CD4-positive, alpha-beta T cell treated with Interleukin-15 for 1 hour (primary cell): Measurements from ENCODE around the gene GDF10.

ENCODE experiments used
- DNase-seq: peaks from one replicate; pipeline ENCODE4 v3.0.0-alpha.2; 2020

GDF10 gene

DNA sequence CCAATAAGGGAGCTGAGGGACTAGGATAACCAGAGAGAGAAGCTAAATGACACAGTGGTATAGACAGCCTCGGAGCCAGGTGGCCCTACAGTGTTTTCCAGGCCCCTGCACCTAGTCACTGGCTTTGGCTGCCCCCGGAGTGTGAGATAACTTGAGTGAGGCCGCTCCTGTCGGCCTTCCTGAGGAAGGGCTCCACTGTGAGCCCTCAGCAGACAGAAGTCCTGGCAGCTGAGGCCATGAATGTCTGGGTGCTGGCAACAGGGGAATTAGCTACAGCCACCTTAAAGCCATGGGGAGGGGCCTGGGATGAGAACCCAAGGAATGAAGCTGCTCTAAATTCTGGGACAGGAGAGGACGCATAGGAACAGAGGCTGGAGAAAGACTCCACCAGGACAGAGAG, 4.6 kb upstream of the GDF10 start:
- no peak for DNase-seq

DNA sequence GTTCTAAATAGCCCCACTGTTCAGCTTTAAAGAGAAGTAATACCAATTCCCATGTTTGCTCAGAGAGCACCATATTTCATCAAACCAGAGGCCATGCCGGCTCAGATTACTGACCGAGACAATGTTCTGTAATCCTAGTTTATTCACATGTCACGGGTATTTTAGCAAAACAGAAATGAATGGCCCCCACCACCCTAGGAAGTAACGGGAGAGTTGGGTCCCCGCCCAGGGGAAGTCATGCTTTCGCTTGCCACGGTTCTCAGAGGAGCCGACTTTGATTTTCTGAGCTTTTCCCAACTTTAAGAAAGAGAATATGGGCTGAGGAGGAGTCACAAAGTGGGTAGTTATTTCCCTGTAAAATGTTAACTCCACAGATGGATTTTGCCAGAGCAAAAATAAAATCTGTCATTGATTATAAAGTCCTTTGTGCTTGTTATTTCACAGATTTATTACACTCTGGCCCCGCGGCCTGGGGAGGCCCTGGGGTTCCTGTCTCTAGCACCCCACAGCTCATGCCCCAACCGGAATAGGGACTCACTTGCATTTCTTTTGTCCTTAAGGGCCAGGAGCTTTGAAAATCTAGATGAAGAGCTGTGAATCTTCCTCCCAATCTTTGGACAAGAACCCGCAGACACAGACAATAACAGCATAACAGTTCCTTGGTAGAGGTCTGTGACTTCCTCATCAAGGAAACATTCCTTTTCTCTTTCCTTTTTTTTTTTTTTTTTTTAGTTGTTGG, 3.7 kb upstream of the GDF10 start:
- no peak for DNase-seq

DNA sequence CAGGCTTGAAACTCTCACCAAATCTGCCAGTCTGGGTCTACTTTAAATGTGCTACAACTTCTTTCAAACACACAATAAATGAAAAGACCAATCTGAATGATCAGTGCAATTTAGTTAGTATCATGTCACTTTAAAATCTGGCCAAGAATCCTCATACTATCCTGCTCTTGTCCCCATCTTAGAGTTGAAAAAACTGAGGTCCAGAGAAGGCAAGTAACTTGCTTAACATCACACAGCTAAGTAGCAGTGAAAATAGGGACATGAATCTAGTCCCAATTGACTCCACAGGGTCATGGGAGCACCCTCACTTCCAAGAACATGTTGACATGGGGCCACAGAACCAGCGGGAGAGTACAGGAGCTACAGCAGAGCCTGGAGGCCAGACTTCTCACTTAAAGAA, 3.1 kb upstream of the GDF10 start:
- DNase-seq = no peak

DNA sequence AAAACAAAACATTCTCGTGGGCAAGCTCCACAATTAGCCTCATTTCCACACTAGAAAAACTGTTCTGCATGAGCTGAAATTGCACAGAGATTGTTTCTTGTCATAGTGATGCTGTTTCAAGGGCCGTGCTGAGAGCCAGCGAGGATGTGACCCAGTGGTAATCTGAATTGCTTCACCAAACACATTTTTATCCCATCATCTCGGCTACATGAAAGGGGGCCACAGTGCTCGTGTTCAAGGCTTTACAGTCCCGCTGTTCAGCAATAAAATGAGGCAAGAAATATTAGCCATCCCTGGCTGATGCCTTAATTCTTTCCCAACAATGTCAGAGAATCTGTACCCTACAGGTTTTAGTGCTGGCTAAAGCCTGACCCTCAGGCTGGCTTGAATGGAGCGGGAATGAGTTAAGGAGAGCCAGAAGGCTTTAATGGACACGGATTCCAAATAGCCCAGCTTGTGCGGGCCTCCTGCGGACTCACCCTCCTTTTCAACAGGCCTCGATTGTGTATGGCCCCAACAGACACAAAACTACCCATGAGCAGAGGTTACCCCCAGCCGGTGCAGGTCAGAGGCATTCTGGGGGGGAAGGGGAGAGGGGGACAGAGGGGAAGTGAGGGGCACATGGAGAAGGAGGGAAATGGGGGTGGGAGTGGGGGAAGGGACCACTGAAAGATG, 2.0 kb upstream of the GDF10 start:
- DNase-seq = no peak

DNA sequence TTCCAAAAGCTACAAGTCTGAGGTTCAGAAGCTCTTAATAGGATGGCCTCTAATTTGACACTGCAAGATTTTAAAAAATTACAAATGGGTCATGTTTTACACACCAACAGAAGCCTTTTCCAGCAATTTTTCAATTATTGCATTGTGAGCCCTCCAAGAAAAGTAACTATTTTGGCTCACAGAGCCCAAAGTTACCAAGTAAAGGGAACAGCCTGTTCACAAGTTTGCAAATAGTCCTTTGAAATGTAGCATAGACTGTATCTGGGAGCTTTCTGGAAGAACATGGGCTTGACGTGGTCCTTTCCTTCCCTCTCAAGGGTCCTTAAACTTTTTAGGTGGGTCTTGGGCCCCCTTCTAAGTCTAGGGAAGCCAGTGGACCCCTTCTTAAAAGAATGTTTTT, 1.3 kb upstream of the GDF10 start:
- DNase-seq = no peak

DNA sequence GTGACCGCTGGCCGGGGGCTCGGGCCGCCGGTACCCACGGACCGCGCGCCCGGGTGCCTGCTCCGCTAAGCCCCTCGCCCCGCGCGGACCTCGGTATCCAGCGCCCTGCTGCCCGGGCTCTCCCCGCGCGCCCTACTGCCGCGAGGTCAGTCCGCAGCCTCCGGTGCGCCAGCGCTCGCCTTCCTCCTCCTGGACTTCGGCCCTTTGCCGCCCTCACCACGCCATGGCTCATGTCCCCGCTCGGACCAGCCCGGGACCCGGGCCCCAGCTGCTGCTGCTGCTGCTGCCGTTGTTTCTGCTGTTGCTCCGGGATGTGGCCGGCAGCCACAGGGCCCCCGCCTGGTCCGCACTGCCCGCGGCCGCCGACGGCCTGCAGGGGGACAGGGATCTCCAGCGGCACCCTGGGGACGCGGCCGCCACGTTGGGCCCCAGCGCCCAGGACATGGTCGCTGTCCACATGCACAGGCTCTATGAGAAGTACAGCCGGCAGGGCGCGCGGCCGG, 483 bp downstream of the GDF10 start:
- no peak for DNase-seq

DNA sequence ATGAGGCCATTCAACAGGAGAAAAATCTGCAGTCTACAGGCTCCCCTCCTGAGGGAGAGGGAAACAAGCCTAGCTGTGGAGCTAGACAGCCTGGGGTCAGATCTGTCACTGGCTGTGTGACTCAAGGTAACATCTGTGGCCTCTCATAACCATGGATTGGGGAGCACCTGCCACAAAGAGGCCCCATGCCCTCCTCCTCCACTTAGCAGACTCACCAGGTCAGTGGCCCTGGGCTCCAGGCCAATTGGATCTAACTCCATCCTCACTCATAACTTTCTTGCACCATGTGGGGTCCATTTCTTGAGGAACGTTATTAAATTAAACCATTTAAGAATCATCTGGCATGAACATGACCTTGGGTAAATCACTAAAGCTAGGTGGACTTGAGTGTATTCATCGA, 1.8 kb downstream of the GDF10 start:
- no peak for DNase-seq

DNA sequence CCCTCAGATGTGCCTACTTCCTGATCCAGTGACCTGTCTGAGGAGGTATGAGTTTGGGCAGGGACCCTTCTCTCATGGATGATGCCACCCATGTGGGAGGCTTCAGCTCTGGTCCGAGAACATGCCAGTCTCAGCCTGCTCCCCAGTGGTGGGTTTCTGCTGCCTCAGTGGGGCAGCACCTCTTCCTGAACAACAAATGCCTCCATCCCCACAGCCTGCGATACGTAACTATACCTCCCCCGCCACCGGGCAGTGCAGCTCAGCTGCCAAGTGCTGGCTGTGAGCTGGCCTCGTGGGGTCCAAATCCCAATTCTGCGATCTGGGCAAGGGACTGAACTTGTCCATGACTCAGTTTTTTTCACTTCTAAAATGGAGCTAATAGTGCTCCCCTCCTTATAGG, 3.1 kb downstream of the GDF10 start:
- no peak for DNase-seq

DNA sequence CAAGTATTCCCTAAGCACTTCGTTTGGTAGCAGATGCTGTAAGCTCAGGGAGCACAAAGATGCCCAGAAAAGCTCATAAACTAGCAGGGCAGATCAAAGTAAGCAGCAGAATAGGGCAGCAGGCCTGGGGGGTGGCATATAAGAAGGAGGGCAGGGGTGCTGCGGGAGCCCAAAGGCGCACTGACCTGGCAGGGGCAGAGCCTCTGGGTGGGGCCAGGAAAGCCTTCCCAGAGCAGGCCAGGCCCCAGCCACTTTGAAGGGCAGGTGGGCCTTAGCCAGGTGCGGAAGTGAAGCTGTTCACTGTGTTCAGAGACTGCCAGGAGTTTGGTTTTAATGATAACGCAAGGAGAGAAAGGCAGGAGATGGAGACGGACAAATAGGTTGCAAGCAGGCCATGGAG, 3.9 kb downstream of the GDF10 start:
- no peak for DNase-seq

DNA sequence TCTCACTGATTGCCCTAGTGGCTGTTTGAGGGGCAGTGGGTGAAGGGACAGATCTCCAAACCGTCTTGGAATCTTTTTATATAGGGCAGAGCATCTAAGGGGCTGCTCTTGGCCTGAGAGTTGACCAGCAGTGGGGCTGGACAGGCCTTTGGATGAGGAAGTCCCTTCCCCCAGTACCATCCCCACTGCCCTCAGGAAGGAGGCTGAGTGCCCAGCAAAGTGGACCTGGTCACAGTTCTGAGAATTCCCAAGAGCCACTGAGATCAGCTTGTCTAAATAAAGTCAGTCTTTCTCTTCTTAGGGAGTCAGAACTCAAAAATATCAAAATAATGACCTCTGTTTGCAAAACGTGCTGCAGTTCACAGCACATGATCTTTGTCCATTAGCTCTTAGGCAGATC, 5.6 kb downstream of the GDF10 start:
- no peak for DNase-seq

DNA sequence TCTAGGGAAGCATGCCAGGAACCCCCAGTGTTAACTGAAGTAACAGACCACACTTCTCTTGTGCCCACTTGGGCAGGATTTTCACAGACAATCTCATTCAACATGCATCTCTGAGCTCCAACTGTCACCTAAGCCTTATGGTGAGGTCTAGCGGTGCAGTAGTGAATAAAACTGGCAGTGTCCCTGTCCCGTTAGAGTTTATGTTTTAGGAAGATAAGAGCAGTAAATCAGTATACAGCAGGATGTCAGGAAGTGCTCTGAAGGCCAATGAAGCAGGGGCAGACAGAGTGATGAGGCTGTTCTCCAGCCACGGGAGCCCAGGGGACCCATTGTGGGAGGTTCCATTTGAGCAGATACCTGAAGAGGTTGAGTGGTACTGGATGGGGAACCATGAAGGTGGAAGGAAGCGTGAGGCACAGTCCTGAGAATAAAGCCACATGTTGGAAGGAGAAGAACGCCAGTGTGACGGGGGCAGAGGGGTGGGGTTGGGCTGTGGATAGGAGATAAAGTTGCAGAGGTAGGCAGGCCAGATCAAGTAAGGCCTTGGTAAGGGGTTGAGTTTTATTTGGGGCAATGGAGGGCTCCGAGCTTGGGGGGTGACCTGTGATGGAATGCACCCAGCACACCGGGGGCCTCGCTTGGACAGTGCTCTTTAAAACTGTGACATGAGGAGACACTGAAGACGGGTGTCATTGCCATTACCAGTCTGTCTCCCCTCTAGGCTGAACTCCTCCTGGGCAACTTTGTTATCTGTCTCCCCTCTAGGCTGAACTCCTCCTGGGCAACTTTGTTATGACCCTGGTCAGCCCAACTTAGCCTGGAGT, 6.6 kb downstream of the GDF10 start:
- DNase-seq = no peak

DNA sequence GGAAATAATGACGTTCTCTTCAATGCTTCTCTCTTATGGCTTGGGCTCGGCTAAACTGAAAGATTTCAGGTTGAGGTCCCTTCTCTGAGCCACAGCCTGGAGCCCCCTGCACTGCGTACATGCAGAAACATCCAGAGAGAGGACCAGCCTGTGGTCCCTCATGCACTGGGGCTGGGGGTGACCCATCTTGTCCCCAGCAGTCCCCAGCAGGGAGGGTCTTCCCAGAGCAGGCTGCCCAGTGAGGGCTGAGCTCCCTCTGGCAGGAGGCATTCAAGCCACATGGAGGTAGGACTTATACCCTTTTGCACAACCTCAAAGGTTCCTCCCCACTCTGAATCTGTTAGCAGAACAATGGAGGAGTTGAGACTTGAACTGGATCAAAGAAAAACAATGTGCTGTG, 7.4 kb downstream of the GDF10 start:
- DNase-seq = no peak

DNA sequence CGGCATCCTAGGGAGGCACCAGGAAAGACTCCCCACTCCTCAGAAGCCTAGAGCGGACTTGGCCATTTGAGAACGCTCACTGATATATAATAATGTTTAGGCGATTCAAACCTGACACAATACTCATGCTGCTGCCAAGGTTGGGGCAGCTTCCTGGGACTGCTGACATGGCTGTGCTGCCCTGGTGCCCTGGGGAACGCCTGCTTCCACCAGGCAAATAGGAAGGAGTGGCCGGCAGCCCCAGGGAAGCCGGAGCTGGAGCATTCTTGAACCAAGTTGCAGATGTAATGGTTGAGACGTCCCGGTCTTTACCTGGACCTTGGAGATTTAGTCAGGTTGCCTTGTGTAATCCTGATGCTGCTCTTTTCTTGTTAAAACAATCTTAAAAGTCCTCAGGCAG, 8.8 kb downstream of the GDF10 start:
- DNase-seq = no peak

DNA sequence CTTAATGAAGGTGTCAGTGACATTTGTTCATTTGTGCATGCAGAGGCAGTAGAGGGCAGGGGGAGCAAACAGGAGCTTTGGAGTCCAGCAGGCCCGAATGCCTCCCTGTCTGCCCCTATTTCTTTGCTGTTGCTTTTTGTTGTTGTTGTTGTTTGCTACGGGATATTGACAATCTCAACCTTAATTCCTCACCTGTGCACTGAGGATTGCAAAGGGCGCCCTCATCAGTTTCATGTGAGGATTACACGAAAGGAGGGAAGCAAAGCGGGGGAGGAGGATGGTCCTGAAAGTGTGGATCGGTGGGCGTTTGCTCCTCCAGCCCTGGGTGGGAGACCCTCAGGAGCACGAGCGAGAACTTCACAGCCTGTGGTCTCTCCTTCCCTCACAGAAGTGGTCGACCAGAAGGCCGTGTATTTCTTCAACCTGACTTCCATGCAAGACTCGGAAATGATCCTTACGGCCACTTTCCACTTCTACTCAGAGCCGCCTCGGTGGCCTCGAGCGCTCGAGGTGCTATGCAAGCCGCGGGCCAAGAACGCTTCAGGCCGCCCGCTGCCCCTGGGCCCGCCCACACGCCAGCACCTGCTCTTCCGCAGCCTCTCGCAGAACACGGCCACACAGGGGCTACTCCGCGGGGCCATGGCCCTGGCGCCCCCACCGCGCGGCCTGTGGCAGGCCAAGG, 9.6 kb downstream of the GDF10 start:
- DNase-seq = no peak

DNA sequence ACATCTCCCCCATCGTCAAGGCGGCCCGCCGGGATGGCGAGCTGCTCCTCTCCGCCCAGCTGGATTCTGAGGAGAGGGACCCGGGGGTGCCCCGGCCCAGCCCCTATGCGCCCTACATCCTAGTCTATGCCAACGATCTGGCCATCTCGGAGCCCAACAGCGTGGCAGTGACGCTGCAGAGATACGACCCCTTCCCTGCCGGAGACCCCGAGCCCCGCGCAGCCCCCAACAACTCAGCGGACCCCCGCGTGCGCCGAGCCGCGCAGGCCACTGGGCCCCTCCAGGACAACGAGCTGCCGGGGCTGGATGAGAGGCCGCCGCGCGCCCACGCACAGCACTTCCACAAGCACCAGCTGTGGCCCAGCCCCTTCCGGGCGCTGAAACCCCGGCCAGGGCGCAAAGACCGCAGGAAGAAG, 10.1 kb downstream of the GDF10 start:
- no peak for DNase-seq

DNA sequence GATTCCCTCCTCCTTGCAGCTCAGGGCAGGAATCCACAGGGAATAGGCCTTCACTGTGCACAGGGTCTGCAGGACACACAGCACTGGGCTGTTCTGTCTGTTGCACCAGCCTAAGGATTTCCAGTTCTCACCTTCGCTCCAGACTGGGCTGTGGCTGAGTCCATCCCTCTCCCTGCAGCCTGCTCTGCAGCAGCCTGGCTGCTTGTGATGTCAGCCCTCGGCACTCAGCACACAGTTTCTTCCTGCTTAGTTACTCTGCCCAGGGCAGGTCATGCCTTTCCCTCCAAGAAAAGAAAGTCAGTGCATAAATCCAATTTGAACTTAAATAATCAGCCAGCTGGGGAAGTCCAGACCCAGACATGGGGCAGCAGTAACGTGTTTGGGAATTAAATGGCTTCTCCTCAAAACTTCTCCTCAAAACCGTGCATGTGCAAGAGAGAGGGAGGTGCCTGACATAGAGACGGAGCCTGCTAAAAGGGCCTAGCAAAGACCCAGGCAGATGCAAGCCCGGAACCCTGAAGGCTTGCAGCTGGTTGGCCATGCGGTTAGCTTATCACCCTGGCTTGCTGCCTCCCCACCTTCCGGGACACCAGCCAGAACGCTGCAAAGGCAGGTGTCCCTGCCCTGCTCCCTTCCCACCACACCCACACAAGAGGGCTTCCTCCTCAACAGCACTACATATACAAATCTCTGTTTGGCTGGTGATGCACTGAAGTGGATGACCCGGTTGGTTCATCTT, 11.4 kb downstream of the GDF10 start:
- peak; percentile 51 for DNase-seq

DNA sequence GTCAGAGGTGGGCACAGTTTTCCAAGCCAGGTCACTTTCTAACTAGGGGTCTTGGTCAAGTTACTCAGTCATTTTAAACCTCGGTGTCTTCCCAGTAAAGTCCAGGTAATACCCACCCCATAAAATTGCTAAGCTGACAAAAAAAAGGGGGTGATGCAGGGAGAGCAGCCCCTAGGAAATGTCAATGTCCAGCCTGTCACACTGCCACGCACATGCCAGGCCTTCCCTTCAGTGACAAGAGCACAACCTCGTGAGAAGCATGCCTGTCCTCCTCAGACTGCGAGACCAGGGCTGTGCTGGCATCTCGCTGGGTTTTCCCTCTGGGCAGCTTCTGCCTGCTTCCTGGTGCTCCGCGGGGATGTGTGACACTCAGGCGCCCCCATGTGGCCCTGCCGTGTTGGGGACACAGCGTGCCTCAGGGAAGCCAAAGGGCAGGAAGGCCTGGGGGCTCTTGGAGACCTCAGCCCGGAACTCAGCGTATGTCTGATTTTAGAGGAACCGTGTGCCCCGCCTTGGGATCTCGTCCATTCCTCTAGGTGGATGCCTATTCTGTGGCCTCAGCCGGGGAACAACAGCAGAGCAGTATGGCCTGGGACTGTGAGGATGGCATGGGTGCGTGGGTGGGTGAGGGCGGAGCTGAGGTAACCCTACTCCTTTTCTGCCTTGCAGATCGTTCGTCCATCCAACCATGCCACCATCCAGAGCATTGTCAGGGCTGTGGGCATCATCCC, 12.1 kb downstream of the GDF10 start:
- DNase-seq = peak; percentile 83

DNA sequence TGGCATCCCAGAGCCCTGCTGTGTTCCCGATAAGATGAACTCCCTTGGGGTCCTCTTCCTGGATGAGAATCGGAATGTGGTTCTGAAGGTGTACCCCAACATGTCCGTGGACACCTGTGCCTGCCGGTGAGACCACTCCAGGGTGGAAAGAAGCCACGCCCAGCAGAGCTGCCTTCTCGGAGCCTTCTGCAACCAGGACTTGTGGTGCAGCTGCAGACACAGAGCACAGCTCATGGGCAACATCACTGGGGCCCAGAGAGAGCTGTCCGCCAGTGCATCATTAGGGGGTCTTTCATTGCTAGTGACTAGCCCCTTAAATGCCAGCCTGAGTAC, 12.6 kb downstream of the GDF10 start:
- DNase-seq = no peak

DNA sequence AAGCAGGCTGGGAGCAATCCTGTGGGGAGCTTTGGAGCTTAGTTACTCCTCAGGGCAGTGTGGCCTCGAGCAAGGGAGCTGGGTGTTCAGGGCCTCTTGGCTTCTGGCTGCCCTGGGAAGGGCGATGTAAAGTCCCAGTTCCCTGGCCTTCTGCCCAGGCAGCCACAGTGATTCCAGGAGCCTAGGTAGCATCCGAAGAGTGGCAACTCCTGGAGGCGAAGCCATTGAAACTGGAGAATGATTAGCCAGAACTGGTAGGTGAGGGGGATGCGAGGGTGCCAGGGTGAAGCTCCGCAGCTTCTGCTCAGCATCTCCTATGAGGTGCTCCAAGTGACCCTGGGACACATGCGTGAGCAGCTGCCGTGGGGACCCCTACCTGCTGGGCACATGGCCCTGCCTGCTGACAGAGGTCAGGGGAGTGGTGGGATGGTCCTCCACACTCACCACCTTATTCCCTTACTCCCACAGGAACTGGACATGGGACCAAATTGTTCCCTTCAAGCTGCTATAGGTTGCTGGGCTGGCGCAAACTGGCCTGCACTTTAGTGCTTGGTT, 14.5 kb downstream of the GDF10 start:
- no peak for DNase-seq

DNA sequence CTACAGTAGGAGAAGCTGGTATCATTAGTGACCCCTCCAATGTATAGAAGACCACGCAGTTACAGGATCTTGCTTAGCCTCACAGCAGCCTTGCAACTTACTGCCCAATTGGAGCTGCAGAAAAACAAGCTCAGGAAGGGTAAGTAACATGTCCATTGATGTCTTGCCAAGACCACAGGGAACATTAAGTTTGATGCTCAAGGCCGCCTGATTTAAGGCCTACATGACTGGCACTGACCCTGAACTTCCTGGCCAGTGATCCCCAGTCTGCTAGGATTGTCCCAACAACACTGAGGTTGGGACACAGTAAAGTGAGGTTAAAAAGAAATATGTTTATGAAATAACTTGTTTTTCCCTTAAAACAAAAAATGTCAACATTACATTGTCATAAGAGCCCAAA, 15.4 kb downstream of the GDF10 start:
- no peak for DNase-seq

DNA sequence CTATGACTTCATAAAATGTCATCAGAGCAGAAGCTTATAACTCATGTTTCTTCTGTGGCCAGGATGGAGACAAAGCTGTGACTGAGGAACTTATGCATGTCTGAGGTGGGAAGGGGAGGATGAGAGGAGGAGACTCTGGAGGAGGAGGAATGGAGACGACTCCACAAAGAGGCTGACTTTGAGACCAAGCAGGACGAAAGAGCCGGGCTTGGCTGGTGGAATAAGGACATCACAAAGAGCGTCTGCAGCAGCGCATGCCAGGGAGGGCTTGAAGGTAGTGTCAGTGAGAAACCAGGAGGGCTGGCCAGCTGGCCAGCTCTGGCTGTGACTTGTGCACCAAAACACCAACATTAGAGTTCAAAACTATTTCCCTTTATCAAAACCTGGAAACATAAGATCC, 16.1 kb downstream of the GDF10 start:
- no peak for DNase-seq

DNA sequence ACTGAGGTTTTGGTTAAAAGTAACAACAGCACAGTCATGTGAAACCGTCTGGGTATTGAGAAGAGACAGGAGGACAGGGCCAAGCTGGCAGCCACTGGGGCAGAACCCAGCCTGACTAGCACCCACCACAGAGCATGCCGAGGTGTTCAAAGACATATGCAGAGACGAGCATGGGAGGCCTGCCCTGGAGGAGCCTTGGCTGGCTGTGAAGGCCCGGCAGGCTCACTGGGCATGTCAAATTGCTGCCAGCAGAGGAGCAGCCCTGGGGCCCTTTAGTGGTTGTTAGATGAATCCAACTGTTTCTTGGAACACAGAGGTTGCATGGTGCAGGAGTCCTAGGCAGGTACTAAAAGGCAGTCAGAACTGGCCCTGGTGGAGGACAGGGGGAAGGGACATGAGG, 17.3 kb downstream of the GDF10 start:
- no peak for DNase-seq
